ENCODE measurements around the gene CRIM1.

The CRIM1 gene

DNA sequence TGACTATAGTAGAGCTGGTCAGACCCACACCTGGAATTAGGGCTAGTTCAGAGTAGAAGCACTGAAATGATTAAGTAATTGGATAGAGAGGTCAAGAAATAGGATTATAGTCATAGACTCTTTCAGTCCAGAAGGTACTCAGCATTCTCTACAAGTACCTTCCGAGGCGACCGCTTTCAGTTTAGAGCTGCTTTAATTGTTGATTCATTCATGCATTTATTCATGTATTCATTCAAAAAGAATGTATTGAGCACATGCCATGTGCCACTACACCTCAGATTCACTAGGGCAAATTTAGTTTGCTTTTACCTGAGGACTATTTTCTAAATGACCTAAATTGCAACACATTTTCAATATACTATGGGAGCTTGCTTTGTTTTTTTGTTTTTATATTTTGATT is 48.7 kb downstream of the CRIM1 start:
- DNase-seq: no peak

GRCh38 chr2:36404754-36405153 is 49.2 kb downstream of the CRIM1 start:
- no peak for DNase-seq

GRCh38 chr2:36405183-36405582 is 49.6 kb downstream of the CRIM1 start:
- DNase-seq: no peak

DNA sequence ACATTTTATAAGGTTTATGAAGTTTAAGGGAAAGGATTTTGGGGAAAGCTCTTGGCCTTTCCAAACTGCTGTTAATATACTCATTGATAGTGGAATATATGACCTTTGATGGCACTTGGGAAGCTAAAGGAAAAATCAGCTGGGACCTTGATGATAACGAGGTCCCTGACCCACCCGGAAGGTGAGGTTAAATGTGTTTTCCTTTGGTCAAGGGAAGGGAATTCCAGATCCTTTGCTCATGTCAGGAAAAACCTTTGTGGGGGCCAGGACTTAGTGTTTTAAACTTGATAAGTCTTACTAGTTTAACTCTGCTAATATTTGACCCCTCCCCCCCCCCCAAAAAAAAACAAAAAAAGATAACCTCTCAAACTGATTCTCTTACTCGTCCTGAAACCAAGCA is 50.7 kb downstream of the CRIM1 start:
- DNase-seq: no peak

DNA sequence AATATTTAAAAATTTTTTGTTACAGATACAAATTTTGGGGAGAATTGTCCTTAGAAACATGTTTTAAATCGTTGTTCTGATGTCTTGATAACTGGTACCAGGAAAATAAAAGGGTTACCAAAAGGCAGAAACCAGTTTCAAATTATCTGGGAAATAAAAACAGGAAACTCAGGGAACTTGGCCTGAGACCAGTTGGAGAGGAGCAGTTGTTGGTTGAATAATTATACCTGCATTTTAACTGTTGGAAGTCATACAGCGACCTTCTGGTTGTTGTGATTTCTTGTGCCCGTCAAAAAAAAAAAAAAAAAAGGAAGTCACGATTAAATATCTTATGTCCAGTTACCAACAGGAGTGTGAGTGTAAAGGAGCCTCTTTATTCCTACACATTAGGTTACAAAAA is 51.8 kb downstream of the CRIM1 start:
- DNase-seq: no peak

DNA sequence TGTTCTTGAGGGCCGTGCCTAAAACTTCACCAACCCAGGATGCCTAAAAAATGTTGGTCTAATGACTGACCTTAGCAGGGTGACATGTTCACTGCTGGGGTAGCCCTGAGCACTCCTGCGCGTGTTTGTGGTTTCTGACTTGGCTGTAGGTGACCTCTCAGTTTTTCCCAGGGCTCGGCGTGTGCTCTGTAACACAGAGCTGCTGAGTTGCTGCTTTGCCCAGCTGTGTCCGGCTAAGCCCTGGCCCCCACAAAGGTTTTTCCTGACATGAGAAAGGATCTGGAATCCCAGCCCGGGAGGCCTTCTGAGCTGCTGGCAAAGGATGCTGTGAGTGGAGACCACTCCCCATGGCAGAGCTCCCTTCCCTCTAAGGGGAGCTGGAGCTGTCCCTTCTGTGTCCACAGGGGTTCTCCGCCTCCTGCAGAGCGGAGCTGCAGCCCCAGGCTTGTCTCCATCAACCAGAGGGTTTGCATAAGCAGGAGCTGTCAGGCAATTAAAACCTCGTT is 52.7 kb downstream of the CRIM1 start:
- DNase-seq: no peak

DNA sequence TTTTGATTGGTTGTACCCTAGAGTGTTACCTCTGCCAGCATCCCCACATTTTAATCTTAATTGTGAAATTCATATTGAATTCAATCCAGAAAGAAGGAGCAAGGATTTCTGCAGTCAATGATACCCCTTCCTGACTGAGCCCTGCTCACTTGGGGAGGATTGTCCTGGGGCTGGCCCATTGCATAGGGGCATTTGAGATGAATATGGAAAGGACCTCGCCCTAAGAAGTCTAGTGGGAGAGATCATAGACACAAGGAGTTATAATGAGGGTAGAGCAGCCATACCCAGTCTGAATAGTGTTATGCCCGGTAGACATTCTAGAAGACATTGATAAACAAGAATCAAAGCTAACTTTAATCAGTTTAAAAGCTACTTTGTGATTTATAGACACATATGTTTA is 53.8 kb downstream of the CRIM1 start:
- no peak for DNase-seq

GRCh38 chr2:36409935-36410334 is 54.4 kb downstream of the CRIM1 start:
- no peak for DNase-seq

- DNase-seq: no peak
Measured at GRCh38 chr2:36410681-36411080, 55.1 kb downstream of the CRIM1 start.

- no peak for DNase-seq
Measured at GRCh38 chr2:36411962-36412444, 56.4 kb downstream of the CRIM1 start.

DNA sequence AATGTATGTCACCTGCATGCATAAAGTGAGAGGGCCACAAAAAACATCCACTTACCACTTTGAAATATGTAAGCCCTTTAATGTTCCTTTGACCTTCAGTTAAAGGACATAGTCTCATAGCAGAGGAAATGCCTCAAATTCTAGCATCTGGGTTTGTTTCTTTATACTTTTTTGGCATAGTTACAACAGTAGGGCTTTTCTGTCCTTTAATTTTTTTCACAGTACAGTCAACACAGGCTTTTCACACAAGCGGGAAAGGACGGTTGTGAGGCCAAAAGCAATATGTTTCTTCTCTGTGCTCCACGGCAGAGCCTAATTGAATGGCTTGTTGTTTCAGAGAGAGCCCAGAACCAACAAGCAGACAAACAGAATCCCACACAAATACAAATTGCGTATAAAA is 57.6 kb downstream of the CRIM1 start:
- no peak for DNase-seq

DNA sequence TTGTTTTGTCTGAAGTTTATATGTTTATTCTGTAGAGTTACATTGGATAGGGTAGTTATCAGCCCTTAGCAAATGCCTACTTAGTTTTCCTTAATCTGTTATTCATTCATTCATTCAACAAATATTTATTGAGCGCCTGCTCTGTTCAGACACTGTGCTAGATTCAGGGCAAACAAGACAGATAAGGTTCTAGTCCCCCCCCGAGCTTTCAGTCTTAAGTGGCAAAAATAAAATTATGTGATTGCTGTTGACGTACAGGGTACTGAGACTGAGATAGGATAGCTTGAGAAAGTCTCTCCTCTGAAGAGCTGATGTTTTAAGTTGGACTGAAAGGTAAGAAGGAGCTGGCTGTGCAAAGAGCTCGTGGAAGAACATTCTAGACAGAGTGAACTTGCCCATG is 58.7 kb downstream of the CRIM1 start:
- DNase-seq: no peak

DNA sequence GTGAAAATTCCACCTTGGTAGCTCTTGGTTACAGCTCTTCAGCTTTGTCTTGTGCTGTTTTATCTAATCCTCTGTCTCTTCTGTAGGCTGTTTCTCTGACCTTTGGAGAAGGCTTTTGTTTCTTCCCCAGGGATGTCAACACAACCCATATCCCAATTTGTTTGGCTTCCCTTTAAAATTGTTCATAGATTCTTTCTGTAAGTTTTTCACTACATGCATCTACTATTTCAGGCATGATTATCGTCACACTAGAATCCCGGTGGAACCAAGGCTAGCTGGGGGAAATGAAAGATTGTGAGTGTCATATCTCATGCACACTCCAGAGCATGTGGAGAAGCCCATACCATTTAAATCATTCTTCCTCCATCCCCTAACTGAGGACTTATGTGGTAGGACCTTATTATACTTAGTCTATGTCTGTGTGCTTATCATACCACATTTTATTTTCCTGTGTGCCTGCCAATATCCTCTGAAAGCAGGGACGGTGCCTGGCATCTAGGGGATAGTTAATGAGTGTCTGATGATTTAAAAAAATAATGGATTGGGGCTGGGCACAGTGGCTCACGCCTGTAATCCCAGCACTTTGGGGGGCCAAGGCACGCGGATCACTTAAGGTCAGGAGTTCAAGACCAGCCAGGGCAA is 59.9 kb downstream of the CRIM1 start:
- DNase-seq: no peak

DNA sequence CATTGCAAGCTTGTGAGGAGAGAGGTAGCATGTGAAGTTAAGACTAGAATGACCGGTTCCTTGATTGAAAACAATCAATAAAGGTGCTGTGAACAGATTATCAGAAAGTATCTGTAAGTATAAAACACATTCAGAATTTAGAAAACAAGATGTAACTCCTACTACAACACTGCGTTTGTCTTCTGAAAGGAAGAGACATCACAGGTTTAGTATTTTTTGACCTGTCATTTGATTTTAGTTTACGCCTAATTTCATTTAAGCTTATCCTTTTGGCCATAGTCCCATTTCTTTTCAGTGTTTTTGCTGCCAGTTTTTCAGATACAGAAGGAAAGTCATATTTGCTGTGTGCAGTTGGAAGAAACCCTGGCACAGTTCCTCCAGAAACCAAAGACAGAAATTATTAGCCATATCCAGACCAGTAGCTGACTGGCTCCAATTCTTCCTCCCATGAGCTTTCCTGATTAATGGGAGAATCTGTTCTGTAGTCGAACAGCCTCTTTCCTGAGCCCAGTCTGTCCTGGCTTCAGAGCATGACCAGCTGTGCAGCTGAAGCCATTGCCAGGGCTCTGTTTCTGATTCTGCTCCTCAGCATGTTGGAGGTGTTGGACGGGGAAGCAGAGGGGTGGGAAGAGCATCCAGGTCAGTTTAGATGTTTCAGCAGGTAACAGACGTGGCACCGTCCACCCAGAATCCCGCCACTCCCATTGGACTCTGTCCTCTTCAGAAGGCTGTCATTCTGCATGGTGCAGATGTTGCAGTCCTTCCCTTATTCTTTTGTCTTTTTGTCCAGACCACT is 61.0 kb downstream of the CRIM1 start:
- DNase-seq: no peak

GRCh38 chr2:36420569-36421181 is 65.1 kb downstream of the CRIM1 start:
- no peak for DNase-seq

DNA sequence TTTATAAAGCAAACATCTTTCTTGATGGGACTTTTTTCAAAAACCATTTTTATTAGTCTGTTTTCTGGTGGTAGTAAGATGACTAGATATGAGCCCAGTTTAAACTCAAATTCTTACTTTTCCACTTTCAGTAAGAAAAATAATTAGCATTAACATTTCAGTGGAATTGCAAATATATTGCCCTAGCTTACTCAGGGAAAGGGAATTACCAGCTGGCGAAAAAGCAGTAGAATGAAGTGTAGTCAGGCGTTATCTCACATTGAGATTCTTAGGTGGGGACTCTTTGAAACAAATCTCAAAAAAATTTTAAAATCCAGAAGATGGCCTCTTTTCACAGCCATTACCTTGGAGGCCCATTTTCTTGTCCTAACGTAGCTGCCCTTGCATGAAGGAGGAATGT is 65.8 kb downstream of the CRIM1 start:
- no peak for DNase-seq

GRCh38 chr2:36423172-36423571 is 67.6 kb downstream of the CRIM1 start:
- no peak for DNase-seq

DNA sequence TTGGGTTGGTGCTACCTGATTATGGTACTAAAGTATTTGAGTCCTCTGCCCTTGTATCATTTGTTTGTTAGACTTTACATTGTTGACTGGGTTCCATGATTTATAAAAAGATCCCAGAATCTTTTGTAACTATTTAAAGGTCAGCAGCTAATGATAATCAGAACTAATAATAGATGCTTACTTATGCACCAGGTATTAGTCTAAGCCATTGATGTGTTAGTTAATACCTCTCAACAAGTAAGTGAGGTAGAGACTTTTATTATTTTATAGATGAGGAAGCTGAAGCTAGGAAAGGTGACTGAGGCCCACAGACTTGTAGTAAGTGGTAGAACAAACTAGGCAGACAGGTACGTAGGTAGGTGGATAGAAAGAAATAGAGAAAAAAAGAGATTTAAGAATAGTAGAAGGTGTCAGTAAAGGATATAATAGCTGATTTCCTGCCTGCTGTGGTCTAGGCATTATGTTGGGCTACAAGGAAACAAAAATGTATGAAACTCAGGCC is 68.1 kb downstream of the CRIM1 start:
- DNase-seq: no peak

GRCh38 chr2:36425608-36426355 is 70.2 kb downstream of the CRIM1 start:
- no peak for DNase-seq

DNA sequence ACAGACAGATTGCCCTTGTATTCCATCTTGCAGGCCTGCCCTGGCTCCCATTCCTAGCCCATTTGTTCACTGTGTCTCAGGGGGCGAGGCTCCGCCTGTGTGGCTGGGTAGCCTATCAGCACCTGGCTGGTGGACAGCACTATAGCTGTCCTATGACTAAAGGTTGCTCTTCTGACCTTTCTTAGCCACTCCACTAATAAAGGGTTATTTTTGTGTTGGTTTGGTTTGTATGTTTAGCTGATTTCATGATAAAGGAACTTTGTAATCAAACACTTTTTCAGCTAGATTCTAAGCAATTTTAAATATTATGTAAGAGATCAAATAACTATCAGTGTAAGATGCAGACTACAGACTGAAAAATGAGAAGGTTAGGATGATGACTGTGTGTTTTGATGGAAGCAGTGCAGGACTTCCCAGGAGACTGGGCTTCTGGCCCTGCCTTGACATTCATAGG is 72.2 kb downstream of the CRIM1 start:
- no peak for DNase-seq

GRCh38 chr2:36430549-36430948 is 75.0 kb downstream of the CRIM1 start:
- no peak for DNase-seq

GRCh38 chr2:36432479-36432878 is 76.9 kb downstream of the CRIM1 start:
- DNase-seq: no peak
